Breast epithelium (tissue), 4 donors: ENCODE results near the gene ACSL5. TPM values are rescaled to one million over a fixed set of nuclear protein-coding genes. Genes with fewer than 3 reads are reported as not detected.
"Not testable (repeated sequence)": the region's sequence is repeated elsewhere in the genome, so short reads cannot be mapped to it uniquely, and the experiment has no call there.

Experiments used
- DNase-seq, 2 donors: peaks; one replicate each; pipeline ENCODE4 v3.0.0-alpha.2; 2019; ENCODE audit warnings: low spot score in 2 of 2
- H3K27ac ChIP-seq, 2 donors: fragments of 200-600 bp; sonication (generic) in 1 of 2; one replicate each; pipeline ENCODE4 v1.5.1; 2016 to 2019; ENCODE audit warnings: mild to moderate bottlenecking in 1 of 2
- H3K27me3 ChIP-seq, 2 donors: fragments of 200-600 bp; sonication (generic) in 1 of 2; one replicate each; pipeline versions ENCODE4 v1.5.1 to v1.6.0; 2017 to 2019; ENCODE audit warnings: control low read depth in 1 of 2, mild to moderate bottlenecking in 1 of 2
- H3K36me3 ChIP-seq: fragments of 200-600 bp; one replicate; pipeline ENCODE4 v1.5.1; 2019
- H3K4me1 ChIP-seq, 2 donors: fragments of 200-600 bp; sonication (generic); one replicate each; pipeline ENCODE4 v1.5.1; 2016 to 2019; ENCODE audit warnings: control low read depth in 1 of 2
- H3K4me3 ChIP-seq, 3 donors: fragments of 200-600 bp; sonication (generic); 1 replicate in 2 of 3; 2 replicates in 1 of 3; pipeline ENCODE4 v1.5.1; 2016 to 2019; ENCODE audit warnings: mild to moderate bottlenecking in 3 of 3, moderate library complexity in 2 of 3
- H3K9me3 ChIP-seq, 2 donors: fragments of 200-600 bp; sonication (generic) in 1 of 2; one replicate each; pipeline ENCODE4 v1.5.1; 2016 to 2019; ENCODE audit warnings: control low read depth in 1 of 2
- POLR2A ChIP-seq: fragments of 450-650 bp; IDR thresholded peaks from one replicate; pipeline ENCODE4 v1.6.1; 2016; ENCODE audit warnings: antibody characterized with exemption, mild to moderate bottlenecking, moderate library complexity
- POLR2AphosphoS5 ChIP-seq, 3 donors: sonication (generic); formaldehyde crosslinking; IDR thresholded peaks; one replicate each; pipeline ENCODE4 v1.6.1; 2017; ENCODE audit warnings: antibody characterized with exemption in 3 of 3
- intact Hi-C: fragments of 100-400 bp; cut with DNase I; formaldehyde crosslinking; loops from one replicate; pipeline ENCODE4 v1.15.1; 2023; ENCODE audit warnings: low total_unique reads
- total RNA-seq, 3 donors: library from RNA; depleted of rRNA; stranded (reverse); fragments of >200 nt; gene quantifications; one replicate each; pipeline ENCODE4 v1.1.0, GENCODE V29; 2016
- TF ChIP-seq, protein P1 (sequence below), 3 donors: fragments of 450-650 bp; IDR thresholded peaks; one replicate each; pipeline ENCODE4 v1.5.1; 2016 to 2017; ENCODE audit warnings: antibody characterized with exemption in 3 of 3, mild to moderate bottlenecking in 3 of 3, moderate library complexity in 3 of 3

Gene ACSL5
- total RNA-seq, 3 donors from 2014 or later, result 13.3 to 31.8 (median 15.8) TPM

DNA sequence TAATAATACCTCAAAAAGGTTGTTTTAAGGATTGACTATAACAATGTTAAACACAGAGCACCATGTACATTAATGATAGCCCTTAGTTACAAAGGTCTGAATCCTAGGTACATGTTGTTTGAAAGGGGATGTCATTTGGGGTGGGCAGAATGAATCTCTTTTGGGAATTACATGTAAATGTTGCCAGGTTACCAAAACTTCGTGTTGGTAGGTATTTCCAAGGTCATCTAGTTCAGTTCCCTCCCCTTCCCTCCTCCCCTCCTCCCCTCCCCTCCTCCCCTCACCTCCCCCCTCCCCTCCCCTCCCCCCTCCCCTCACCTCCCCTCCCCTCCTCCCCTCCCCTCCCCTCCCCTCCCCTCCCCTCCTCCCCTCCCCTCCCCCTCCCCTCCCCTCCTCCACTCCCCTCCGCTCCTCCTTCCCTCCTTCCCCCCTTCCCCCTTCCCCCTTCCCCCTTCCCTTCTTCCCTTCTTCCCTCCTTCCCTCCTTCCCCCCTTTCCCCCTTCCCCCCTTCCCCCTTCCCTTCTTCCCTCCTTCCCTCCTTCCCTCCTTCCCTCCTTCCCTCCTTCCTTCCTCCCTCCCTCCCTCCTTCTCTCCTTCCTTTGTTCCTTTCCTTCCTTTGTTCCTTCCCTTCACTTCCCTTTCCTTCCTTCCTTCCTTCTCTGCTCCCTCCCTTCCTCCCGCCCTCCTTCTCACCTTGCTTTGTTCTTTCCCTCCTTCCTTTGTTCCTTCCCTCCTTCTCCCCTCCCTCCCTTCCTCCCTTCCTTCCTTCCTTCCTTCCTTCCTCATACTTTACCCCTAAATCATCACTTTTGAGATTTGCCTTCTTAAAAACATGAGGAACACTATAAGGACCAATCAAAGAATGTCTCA, 81.2 kb downstream of the ACSL5 start:
- intact Hi-C loops, result no loop called here
- DNase-seq, result no peak
- Histone ChIP-seq H3K27me3 (no peaks in the 10 kb centered on the region), H3K27ac (no peak overlapping the region), H3K36me3 (no peaks in the 10 kb centered on the region), H3K9me3 (no peaks in the 10 kb centered on the region), H3K4me3 (no peak overlapping the region), H3K4me1 (no peaks in the 10 kb centered on the region)
- TF ChIP-seq POLR2A (no peak), POLR2AphosphoS5 (IDR thresholded peaks at IDR 0.05) (no peak)
- TF ChIP-seq, protein P1, sequence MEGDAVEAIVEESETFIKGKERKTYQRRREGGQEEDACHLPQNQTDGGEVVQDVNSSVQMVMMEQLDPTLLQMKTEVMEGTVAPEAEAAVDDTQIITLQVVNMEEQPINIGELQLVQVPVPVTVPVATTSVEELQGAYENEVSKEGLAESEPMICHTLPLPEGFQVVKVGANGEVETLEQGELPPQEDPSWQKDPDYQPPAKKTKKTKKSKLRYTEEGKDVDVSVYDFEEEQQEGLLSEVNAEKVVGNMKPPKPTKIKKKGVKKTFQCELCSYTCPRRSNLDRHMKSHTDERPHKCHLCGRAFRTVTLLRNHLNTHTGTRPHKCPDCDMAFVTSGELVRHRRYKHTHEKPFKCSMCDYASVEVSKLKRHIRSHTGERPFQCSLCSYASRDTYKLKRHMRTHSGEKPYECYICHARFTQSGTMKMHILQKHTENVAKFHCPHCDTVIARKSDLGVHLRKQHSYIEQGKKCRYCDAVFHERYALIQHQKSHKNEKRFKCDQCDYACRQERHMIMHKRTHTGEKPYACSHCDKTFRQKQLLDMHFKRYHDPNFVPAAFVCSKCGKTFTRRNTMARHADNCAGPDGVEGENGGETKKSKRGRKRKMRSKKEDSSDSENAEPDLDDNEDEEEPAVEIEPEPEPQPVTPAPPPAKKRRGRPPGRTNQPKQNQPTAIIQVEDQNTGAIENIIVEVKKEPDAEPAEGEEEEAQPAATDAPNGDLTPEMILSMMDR (IDR thresholded peaks at IDR 0.05), result no peak

DNA sequence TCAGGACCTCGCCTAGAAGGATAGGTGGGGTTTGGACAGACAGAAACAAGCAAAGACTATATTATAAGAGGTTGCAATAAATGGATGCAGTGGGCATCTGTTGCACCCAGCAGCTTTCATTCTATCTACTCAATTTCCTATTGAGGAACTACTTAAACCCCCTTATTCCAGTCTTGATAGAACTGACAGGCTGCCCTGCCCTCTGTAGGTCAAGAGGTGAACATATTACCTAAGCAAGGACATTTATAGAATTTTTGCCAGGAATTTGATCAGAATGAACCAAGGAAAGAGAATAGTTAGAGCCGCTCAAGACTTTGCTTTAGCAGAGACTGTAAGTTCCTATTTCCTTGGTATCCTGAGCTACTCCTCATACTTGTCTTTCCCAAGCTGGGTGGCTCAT, 82.6 kb downstream of the ACSL5 start:
- H3K4me3 ChIP-seq, result no peak overlapping the region
- H3K36me3 ChIP-seq, result no peaks in the 10 kb centered on the region
- intact Hi-C loops, result no loop called here

DNA sequence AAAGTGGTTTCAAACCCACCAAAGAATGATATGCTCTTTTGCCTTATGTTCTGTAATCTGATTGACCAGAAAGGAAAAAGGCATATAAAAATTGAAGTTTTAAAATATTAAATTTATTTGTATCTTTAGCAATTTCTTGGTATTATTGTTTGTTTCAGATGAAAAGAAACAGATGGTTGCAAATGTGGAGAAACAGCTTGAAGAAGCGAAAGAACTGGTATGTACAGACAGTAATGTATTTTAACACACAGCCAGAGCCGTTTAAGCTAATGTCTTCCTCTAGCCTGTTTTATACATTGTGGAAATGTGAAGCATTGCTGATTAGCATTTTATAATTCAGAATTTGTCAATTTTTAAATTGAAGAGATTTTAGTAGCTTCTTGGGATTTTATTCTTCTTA, 86.5 kb downstream of the ACSL5 start:
- Histone ChIP-seq H3K27ac (no peak overlapping the region), H3K4me3 (no peak overlapping the region), H3K36me3 (no peaks in the 10 kb centered on the region), H3K4me1 (no peaks in the 10 kb centered on the region), H3K27me3 (no peaks in the 10 kb centered on the region), H3K9me3 (no peaks in the 10 kb centered on the region)
- DNase-seq, result no peak
- TF ChIP-seq, protein P1 (IDR thresholded peaks at IDR 0.05), result no peak
- TF ChIP-seq POLR2AphosphoS5 (IDR thresholded peaks at IDR 0.05) (no peak), POLR2A (no peak)
- intact Hi-C loops, result no loop called here

More for the DNA sequence above, 82.6 kb downstream of the ACSL5 start:
- Histone ChIP-seq H3K4me1 (no peaks in the 10 kb centered on the region), H3K27ac (no peak overlapping the region), H3K9me3 (no peaks in the 10 kb centered on the region), H3K27me3 (no peaks in the 10 kb centered on the region)
- no peak for TF ChIP-seq POLR2AphosphoS5 (IDR thresholded peaks at IDR 0.05)
- TF ChIP-seq, protein P1 (IDR thresholded peaks at IDR 0.05), result no peak
- TF ChIP-seq POLR2A, result no peak
- no peak for DNase-seq

DNA sequence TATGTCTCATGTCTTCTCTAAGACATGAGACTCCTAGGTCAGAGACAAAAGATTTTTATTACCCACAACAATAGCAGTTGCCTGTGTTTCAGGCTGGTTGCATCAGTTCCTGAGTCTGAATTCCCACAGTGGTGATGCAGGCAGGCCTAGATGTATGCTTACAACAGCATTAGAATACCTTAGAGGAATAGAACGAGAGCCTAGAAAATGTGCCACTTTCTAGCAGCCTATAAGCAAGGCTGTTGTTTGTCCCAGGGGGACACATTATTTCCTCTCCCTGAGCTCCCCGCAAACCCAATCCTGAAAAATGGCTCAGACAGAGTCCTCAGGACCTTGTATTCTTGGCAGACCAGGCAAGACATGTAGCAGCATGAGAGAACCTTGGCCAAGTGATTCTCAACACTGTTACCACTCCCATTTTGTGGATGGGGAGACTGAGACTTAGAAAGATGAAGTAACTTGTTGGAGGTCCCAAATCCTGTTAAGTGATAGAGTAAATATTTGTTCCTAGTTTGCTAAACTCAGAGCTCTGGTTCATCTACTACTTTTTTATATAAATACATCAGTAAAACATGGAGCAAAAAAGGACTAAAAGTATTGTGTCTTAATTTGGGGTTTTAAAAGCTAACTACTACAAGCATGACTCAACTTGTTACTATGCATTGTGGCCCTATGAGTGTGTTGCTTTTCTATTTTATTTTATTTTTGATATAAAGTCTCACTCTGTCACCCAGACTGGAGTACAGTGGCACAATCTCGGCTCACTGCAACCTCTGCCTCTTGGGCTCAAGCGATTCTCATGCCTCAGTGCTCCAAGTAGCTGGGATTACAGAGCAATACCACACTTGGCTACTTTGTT, 87.3 kb downstream of the ACSL5 start:
- TF ChIP-seq POLR2A (no peak), POLR2AphosphoS5 (IDR thresholded peaks at IDR 0.05) (no peak)
- TF ChIP-seq, protein P1 (IDR thresholded peaks at IDR 0.05), result no peak
- H3K27me3 ChIP-seq, result no peaks in the 10 kb centered on the region
- H3K4me3 ChIP-seq, result no peak overlapping the region
- no peaks in the 10 kb centered on the region for H3K9me3 ChIP-seq
- no peak overlapping the region for H3K27ac ChIP-seq
- DNase-seq, result no peak
- H3K36me3 ChIP-seq, result no peaks in the 10 kb centered on the region
- no peaks in the 10 kb centered on the region for H3K4me1 ChIP-seq
- intact Hi-C loops, result no loop called here

DNA sequence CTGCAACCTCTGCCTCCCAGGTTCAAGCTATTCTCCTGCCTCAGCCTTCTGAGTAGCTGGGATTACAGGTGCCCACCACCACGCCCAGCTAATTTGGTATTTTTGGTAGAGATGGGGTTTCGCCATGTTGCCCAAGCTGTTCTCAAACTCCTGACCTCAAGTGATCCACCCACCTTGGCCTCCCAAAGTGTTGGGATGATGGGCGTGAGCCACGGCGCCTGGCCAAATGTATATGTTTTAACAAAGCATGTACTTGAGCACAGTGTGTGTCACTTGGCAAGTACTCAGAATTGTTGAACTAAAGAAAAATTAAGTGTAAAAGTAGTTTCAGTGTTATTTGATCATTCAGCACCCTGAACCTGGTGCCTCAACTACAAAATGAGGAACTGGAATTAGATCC, 90.2 kb downstream of the ACSL5 start:
- H3K27ac ChIP-seq, H3K27me3 ChIP-seq, DNase-seq, H3K4me3 ChIP-seq, H3K9me3 ChIP-seq, H3K36me3 ChIP-seq, intact Hi-C loops, H3K4me1 ChIP-seq: not testable (repeated sequence)
